Frontal cortex (tissue), 4 donors: Measurements from ENCODE around the gene CAPN14. TPM values are rescaled to one million over a fixed set of nuclear protein-coding genes. Genes with fewer than 3 reads are reported as not detected.
A peak's percentile ranks its signal among the peaks of the same experiment; 100 is the strongest.
"Not testable (repeated sequence)": the region's sequence is repeated elsewhere in the genome, so short reads cannot be mapped to it uniquely, and the experiment has no call there.

Experiments
- DNase-seq, 2 donors: peaks; one replicate each; pipeline ENCODE4 v3.0.0; 2012; ENCODE audit warnings: low spot score in 2 of 2
- FAIRE-seq: peaks from 2 replicates; lab custom pipeline; 2012; peaks lifted over from hg19 to GRCh38; lab: Jason Lieb, UNC
- total RNA-seq: library from RNA; depleted of rRNA; stranded (reverse); fragments of >200 nt; gene quantifications from one replicate; pipeline ENCODE4 v1.2.3, GENCODE V29; 2014
- donor health status: control.
- donor health status: control.
- donor health status: control.

The CAPN14 gene
- total RNA-seq, 1 donor from 2014 or later: 0.82 TPM

DNA sequence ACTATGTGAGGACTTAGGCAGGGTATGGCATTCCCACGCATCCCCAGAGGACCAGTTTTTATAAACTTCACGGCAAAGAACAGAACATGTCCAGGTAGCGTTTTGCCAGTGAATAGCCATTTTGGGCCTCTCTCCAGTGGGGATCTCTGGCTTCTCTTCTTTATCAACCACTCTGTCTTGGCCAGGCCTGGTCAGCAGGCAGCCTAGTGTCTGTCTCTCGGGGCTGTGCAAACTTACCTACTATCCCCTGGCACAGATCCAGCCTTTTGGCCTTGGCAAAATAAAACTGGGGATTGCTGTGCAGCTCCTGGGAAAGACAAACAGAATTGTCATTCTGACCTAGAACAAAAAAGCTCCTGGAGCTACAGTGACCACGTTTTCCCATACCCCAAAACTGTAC lies 14.5 kb downstream of the CAPN14 start:
- FAIRE-seq (no peak), DNase-seq (no peak)

DNA sequence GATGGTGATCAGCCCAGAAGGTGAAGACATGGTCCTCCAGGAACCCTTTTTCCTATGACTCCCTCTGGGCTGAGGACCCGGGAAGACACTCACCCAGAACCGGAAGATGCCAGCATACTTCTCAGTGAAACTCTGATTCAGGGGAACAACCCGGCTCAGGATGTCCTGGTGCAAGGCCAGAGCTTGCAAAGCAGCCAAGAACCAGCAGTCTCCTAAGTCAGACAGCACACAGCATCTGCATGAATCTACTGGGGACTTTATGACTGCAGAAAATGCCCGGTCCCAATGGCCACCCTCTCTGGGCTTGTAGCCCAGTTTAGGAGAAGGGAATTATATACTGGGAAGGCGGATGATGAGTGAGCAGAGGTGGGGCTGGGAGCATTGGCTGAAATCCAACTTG lies 15.3 kb downstream of the CAPN14 start:
- DNase-seq (no peak), FAIRE-seq (no peak)

DNA sequence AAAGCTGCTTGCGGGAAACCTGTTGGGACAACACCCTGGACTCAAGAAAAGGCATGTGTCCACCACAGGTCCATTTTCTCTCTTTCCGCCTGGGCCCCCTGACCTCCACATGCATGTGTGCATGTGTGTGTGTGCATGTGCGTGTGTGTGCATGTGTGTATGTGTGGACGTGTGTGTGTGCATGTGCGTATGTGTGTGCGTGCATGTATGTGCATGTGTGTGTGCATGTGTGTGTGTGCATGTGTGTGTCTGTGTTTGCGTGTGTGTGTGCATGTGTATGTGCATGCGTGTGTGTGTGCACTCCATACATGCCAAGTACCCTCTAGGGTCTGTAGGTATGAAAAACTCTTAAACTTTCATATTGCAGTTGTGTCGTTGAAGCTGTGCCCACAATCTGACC lies 16.3 kb downstream of the CAPN14 start:
- FAIRE-seq (no peak), DNase-seq (no peak)

DNA sequence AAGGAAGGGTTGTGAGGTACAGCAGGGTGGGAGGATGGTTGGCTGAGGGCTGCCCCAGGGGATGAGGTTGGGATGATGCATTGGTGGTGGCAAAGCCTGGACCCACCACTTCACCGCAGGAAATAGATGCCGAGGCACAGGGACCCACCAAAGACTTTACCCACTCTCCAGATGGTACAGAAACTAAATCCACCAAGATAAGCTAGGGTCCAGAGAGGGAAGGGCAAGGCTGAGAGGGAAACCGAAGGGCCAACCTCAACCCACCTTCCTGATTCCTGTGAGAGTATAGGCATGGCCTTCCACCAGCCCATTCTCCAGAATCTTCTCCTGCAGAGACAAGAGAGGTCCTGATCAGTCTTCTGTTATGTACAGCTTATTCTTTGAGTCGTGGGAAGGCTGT lies 18.1 kb downstream of the CAPN14 start:
- FAIRE-seq (no peak), DNase-seq (no peak)

DNA sequence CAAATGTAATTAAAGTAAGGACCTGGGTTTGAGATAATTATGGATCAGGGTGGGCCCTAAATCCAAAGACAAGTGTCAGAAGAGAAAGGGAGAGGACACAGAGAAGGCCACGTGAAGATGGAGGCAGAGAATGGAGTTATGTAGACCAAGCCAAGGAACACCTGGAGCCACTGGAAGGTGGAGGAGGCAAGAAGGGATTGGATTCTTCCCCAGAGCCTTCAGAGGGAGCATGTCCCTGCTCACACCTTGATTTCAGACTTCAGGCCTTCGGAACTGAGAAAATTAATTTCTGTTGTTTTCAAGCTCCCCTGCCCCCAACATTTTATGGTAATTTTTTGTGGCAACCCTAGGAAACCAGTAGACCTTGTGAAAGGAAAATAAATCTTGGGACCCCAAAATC lies 19.6 kb downstream of the CAPN14 start:
- no peak for FAIRE-seq
- no peak for DNase-seq

DNA sequence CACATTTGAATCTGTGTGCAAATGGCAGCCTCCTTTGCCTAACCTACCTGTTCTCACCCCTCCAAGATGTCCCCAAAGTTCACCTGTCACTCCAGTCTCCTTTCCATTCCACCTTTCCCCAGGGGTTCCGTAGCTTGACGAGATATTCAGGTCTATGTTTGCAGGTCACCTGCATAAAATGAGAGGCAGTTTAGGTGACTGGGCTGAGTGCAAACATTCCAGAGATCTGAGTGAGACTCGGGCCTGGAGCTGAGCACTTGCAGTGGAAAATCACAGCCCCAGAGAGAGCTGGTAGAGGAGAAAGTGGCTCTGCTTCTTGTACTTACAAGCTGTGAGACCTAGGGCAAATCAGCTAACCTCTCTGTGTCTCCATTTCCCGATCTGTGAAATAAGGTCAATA lies 20.1 kb downstream of the CAPN14 start:
- no peak for DNase-seq
- FAIRE-seq: no peak

DNA sequence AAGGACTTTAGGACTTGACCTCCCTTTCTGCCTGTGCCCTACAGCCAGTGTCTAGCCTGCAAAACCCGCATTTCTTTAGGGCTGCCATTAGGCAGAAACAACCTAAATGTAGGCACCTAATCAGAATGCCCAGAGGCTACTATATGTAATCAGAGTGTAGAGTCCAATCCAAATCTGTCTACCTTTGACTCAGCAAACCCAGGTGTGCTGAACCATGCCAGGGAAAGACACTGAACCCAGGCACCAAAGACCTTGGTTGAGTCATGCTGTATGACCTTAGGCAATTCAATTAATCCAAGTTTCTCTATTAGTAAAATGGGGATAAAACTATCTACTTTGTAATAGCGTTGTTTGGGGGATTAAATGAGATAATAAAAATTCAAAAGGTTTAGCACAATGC lies 20.7 kb downstream of the CAPN14 start:
- no peak for FAIRE-seq

DNA sequence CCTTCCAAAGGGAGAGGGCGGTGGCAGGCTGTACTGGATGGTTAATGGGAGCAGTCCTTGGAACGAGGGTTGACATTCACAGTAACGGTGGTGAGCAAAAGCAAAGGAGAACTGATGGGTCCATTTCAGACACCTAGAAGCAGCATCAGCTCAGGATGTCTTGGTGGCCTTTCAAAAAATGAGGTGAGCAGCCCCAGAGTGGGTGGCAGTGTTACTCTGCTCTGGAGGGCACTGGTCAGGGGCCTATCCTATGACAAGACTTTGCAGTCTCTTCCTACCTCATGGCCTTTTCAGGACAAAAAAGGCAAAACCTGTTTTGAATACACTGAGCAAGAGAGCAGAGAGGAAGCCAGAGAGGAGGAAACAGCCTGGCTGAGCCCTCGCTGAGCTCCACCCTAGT lies 23.5 kb downstream of the CAPN14 start:
- FAIRE-seq: no peak
- no peak for DNase-seq

More for the DNA sequence above, 20.7 kb downstream of the CAPN14 start:
- DNase-seq: no peak

DNA sequence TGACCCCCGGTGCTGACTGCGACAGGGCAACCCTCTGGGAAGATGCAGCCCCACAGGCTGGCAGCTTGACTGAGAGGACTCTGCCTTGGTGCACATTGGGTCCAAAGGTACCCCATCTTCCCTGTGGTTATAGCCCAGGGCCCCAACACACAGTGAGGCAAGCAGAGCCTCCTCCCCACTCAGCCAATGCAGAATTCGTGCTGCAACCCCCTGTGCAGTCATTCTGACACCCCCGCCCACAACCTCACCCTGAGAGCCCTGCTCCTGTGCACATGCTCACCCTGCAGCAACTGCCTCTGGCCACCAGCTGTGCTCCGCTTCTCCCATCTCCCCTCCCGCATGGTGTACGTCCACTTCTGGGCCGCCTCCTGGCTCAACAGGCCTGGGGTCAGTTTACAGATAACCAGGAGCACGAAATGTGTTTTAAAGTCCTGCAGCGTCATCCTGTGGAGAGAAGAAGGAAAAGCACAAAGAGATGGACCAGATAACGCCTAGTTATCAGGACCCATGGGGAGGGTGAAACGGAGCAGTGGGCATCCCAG lies 24.4 kb downstream of the CAPN14 start:
- DNase-seq (no peak), FAIRE-seq (no peak)

DNA sequence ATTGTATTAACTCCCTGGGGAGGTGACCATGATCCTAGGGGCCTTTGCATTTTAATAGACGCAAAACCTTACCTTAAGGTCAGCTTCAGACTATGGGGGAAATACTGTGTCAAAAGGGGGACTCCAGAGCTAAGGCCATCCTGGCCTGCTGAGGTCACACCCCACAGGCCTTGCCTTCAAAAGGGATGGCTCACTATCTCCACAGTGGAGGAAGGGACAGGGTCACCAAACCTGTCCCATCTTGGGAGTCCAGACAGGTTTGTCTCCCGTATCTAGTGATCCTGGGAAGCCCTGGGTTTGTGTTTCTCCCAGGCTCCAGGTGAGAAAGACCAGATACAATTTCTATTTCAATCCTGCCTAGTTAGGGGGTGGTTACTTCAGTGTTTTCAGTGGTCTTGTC lies 24.9 kb downstream of the CAPN14 start:
- FAIRE-seq (no peak), DNase-seq (no peak)

DNA sequence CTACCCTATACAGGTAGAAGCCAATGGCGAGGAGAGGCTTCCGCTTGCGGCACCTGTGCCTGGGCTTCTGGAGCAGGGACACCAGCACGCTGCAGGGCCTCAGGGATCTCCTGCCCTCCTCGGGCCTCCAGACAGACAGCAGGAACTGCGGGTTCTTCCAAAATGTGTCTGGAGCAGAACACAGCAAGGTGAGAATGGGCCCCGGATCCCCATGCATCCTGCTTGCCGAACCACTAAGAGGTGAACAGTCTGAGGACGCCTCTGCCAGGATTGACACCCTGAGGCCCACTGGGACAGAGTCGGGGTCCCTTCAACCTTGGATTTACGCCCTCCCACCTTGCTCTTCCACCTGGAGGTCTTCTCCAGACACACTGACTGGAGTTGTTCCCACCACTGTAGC lies 25.4 kb downstream of the CAPN14 start:
- no peak for FAIRE-seq
- no peak for DNase-seq

DNA sequence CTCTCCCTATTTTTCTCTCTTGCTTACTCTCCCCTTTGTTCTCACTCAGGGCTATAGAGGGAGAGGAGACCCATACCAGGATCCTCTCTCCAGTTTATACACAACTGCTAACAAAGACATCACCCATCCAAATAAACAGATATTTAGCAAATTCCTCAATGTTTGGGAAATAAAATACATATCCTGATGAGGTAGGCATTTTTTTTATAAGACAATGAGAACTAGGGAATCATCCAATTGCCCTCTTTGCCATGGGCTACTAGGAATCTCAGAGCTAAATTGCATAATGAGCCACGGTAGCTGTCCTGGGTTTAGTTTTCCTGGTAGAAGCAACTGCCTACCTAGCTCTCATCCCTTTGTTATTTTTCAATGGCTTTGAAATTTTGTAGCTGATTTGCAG lies 27.1 kb downstream of the CAPN14 start:
- FAIRE-seq (no peak), DNase-seq (no peak)

DNA sequence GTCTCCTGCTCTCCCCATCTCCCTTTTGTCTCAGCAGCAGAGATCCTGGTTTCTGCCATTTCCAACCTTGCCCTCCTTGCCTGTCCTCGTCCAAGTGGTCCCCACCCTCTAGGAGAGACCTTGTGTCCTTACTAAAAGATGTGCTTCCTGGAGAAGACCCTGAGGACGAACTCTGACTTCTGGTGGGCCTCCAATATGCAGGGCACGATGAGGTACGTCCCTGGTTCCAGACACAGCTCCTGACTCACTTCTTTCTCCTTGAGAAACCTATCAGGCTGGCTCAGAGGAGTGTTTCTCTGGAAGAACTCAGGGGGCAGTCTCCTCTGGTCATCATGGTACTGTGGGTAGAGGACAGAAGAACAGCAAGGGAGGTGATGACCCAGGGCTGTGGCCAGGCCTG lies 28.2 kb downstream of the CAPN14 start:
- no peak for DNase-seq
- no peak for FAIRE-seq

DNA sequence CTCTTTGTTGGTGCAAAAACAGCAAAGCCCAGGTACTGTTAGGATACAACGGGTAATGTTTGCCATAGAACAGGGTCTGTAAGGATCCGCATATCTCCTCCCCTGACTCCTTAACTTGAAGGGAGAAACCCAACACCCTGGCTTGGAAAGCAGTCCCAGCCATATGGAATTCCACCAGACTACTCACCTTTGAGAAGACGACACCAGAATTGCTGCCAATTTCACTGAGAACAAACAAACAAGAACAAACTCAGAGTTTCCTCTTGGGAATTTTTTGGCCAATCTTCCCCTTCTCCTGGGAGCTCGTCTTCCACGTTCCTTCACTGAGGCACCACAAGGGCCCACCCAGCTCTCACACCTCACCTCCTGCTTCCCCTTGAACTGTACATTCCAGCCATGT lies 29.2 kb downstream of the CAPN14 start:
- DNase-seq (no peak), FAIRE-seq (no peak)

DNA sequence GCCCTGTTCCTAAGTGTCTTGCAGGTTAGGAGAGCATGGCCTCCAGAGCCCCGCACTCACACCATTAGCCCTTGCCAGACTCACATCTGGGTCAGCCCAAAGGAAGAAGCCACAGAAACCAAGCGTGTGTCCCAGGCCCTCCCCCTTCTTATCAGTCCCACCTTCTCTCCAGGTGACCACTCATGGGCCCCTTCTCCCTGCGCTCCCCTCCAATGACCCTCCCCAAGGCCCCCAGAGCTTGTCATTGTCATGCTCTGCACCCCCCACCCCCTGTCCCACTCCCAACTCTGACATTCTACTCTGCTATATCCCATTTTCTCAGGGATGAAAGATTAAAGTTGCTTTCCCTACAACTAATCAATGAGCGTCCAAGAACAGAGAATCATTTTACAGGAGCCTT lies 30.1 kb downstream of the CAPN14 start:
- FAIRE-seq: no peak
- DNase-seq: no peak

DNA sequence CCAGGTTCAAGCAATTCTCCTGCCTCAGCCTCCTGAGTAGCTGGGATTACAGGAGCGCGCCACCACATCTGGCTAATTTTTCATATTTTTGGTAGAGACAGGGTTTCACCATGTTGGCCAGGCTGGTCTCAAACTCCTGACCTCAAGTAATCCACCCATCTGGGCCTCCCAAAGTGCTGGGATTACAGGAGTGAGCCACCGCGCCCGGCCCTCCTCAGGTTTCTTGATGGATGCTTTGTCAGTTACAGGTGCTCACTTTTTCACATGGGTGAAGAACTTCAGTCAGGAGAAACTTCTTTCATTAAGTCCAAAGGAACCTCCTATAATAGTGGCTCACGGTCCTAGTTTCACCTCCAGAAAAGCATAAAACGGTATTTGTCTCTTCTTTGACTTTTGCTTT lies 33.3 kb downstream of the CAPN14 start:
- not testable (repeated sequence) for DNase-seq, FAIRE-seq

DNA sequence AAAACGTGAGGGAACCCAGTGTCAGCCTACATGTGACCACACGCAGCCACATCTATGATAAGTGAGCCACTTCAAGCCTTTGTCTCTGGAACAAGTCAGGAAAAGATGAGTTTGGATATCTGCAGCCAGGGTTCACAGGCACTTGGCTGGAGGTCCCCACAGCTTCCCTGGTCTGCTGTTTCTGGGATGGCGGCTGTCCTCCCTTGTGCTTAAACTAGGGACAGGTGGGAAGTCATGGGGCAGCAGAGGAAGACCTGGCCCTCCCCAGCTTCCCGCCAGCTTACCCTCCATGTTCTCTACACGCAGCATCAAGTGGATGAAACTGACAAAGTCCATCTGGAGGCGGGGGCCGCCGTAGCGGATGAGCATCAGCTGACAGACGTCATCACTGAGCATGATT lies 40.6 kb downstream of the CAPN14 start:
- FAIRE-seq: no peak

DNA sequence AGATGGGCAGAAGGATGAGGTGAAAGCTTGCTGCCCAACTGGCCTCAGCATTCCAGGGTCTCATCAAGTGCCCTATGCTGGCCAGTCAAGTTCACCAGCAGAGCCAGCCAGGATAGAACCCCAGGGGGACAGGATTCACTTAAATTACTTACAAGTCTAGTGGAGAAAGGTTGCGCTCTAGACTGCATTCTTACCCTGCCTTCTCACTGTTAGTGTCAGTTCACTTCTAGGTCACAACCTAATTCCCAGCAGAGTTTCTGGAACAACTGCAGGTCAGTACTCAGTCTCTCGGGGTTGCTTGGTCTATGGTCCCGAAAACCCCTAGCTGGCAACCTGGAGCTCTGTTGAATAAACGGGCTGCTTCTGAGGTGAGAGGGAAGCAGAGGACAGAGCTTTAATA lies 46.2 kb downstream of the CAPN14 start:
- no peak for FAIRE-seq
- no peak for DNase-seq

More for the DNA sequence above, 40.6 kb downstream of the CAPN14 start:
- no peak for DNase-seq

DNA sequence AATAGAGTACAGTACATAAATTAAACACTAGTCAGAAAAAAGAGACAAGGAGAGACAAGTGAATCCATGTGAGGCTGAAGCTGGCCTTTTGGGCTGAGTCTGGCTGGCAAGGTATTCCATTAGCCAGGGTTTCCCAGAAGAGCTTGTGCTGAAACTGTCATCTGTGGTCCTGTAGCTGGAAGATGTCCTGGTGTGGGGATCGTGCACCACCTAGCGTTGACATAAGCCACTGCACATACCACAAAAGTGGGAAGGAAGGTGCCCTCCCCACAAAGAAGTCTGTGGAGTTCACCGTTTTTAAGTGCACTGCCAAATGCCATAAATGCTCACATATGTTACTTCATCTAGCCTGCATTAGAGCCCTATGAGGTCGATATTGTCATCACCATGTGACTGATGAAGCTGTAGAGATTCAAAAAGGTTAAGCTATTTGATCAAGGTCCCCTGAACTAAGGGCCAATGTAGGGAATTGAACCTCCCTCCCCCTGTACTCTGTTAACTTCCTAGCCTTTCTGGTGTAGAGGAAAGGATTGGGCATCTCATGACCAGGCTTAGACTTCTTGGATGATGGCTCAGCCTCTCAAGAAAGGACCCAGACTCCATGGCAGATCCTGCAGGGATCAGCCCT lies 47.1 kb downstream of the CAPN14 start:
- DNase-seq (peak; percentile 44 to 76), FAIRE-seq (no peak)

DNA sequence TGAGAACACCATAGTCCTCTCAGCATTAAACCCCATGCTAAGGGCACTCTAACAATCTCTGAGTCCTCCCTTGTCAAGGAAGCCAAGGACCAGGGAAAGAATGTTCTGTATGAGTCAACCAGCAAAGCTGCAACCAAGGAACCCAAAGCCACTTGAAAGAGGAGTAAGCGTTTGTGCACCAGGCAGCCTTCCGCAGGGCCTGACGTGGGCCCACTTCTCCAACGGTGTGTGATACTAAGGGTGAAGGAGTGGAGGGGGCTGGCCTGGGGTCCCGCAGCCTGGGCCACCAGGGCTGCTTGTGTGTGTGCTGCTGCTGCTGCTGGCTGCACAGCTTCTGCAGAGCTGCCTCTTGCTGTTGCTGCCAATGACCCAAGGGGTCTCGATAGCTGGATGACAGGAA lies 49.0 kb downstream of the CAPN14 start:
- FAIRE-seq: no peak
- DNase-seq: no peak

DNA sequence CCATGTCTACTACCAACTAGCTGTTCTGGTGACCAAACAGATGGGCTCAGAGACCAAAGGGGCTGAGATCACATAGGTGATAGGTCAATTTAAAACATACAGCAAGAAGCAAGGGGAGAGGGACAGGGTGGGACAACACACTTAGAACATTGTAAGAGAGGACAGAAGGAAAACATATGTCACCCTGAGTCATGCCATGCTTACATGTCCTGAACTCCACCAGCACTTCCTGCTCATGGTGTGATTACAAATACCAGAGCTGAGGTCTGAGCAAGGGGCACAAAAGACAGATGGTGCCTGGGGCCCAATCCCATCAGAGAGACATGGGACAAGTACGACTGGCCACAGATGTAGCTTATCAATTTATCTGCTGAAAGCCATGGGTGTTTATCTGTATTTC lies 50.4 kb downstream of the CAPN14 start:
- DNase-seq (no peak), FAIRE-seq (no peak)

DNA sequence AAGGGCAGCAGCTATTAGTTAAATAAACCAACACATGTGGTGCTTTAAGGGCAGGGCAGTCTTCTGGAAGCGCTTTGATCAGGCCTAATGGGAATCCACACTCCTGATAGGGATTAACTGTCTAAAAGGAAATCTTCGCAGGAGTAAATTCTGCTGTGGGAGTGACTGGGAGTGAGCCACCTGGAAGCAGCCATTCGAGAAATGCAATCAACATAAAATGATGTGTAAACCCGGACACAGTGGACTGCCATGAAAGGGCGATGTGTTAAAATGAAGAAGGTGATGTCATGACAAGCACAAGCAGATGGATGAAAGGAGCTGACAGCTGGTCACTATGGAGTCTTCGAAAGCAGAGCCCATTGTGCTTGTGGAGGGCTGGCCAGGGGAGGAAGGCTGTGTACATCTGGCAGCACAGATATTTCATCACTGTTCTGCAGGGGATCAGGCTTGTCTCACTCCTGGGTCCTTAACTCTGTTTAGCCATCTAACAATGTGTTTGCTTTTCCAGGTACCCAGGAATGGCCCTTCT lies 54.2 kb downstream of the CAPN14 start:
- DNase-seq: no peak
- no peak for FAIRE-seq
